ENCODE results near the gene MYZAP. TPM values are rescaled to one million over a fixed set of nuclear protein-coding genes. Genes with fewer than 3 reads are reported as not detected.
A peak's percentile ranks its signal among the peaks of the same experiment; 100 is the strongest.

The MYZAP gene
- total RNA-seq, 2 donors from 2014 or later = 0.22 to 0.33 TPM

DNA sequence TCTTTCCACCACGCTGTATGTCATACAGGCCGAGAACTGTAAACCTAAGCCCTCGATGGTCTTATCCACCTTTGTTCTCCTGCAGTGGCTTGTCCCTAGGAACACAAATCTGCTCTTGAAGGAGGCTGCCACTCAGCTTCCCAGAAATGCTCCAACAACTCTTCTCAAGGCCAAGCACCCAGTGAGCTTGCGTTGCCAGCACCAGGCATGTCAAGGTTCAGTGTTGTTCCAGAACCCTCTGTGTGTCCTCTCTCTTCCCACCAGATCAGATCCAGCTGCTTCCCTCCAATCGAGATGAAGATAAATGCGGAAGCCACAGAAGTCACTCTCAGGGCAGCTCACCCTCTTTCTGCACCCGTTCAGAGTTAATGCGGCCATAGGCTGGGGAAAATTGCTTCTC is 11.3 kb upstream of the MYZAP start:
- peaks cover 14% of the 10 kb centered on the region for H3K9me3 Mint-ChIP-seq
- peaks cover 23% of the 10 kb centered on the region for H3K27me3 Mint-ChIP-seq (ENCODE audit: insufficient read depth)
- DNase-seq = no peak
- H3K27ac ChIP-seq (ENCODE audit: low read depth, low read length) = no peak overlapping the region
- TF ChIP-seq, protein P1, sequence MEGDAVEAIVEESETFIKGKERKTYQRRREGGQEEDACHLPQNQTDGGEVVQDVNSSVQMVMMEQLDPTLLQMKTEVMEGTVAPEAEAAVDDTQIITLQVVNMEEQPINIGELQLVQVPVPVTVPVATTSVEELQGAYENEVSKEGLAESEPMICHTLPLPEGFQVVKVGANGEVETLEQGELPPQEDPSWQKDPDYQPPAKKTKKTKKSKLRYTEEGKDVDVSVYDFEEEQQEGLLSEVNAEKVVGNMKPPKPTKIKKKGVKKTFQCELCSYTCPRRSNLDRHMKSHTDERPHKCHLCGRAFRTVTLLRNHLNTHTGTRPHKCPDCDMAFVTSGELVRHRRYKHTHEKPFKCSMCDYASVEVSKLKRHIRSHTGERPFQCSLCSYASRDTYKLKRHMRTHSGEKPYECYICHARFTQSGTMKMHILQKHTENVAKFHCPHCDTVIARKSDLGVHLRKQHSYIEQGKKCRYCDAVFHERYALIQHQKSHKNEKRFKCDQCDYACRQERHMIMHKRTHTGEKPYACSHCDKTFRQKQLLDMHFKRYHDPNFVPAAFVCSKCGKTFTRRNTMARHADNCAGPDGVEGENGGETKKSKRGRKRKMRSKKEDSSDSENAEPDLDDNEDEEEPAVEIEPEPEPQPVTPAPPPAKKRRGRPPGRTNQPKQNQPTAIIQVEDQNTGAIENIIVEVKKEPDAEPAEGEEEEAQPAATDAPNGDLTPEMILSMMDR (conservative IDR thresholded peaks at IDR 0.05) = no peak
- H3K4me3 Mint-ChIP-seq = no peak overlapping the region
- no peak overlapping the region for H3K9ac ChIP-seq (ENCODE audit: extremely low read depth, low read length, poor library complexity, severe bottlenecking)
- H3K36me3 ChIP-seq (ENCODE audit: control insufficient read depth, insufficient read depth, low read length) = no peaks in the 10 kb centered on the region
- H3K36me3 Mint-ChIP-seq (ENCODE audit: low read depth) = no peaks in the 10 kb centered on the region
- no peak overlapping the region for H3K27ac Mint-ChIP-seq
- peaks cover 4% of the 10 kb centered on the region for H3K4me1 ChIP-seq (ENCODE audit: control insufficient read depth, insufficient read depth, low read length)
- peaks cover 13% of the 10 kb centered on the region for H3K4me1 Mint-ChIP-seq
- no peak overlapping the region for H3K4me3 ChIP-seq (ENCODE audit: low read length)
- WGBS, 2 experiments (ENCODE audit: insufficient coverage in 1 of 2, insufficient read length in 1 of 2) = 93% methylated on average over 7 to 8 of the region's 8 CpGs
- peaks cover 20% of the 10 kb centered on the region for H3K9me3 ChIP-seq (ENCODE audit: control insufficient read depth, low read length)
- peaks cover 16% of the 10 kb centered on the region for H3K27me3 ChIP-seq (ENCODE audit: control insufficient read depth, insufficient read depth, low read length, poor library complexity, severe bottlenecking)

- TF ChIP-seq, protein P1 (conservative IDR thresholded peaks at IDR 0.05) = peak; percentile 42
- no peak overlapping the region for H3K27ac Mint-ChIP-seq
- no peak overlapping the region for H3K4me3 Mint-ChIP-seq
- H3K36me3 Mint-ChIP-seq (ENCODE audit: low read depth) = no peaks in the 10 kb centered on the region
- Histone ChIP-seq H3K4me1 (ENCODE audit: control insufficient read depth, insufficient read depth, low read length) (peaks cover 4% of the 10 kb centered on the region), H3K36me3 (ENCODE audit: control insufficient read depth, insufficient read depth, low read length) (no peaks in the 10 kb centered on the region), H3K27me3 (ENCODE audit: control insufficient read depth, insufficient read depth, low read length, poor library complexity, severe bottlenecking) (peaks cover 16% of the 10 kb centered on the region), H3K4me3 (ENCODE audit: low read length) (no peak overlapping the region), H3K9me3 (ENCODE audit: control insufficient read depth, low read length) (peaks cover 20% of the 10 kb centered on the region), H3K27ac (ENCODE audit: low read depth, low read length) (no peak overlapping the region), H3K9ac (ENCODE audit: extremely low read depth, low read length, poor library complexity, severe bottlenecking) (no peak overlapping the region)
- DNase-seq = no peak
- peaks cover 13% of the 10 kb centered on the region for H3K4me1 Mint-ChIP-seq
- WGBS, 2 experiments (ENCODE audit: insufficient coverage in 1 of 2, insufficient read length in 1 of 2) = 86 to 93% methylated on average over 2 to 5 of the region's 5 CpGs
- peaks cover 14% of the 10 kb centered on the region for H3K9me3 Mint-ChIP-seq
- peaks cover 26% of the 10 kb centered on the region for H3K27me3 Mint-ChIP-seq (ENCODE audit: insufficient read depth)
Measured at GRCh38 chr15:57580866-57581265, 10.8 kb upstream of the MYZAP start.

DNA sequence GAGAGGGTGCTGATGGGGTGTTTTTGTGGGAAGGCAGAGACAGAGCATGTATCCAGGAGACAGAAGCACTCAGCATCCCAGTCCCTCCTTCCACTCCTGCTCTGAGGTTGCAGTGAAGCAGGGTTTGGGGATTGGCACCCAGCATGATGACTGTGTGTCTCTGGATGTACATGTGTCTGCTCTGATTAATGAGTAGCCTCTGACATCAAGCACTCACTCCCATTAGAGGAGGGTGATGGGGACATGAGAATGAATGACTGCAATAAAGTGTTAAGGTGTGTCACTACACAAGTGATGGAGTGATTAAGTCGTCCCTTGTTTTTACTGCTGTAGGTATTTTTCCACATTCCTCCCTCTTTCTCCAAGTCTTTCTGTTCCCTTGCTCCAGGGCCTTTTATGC is 9.6 kb upstream of the MYZAP start:
- Histone ChIP-seq H3K27ac (ENCODE audit: low read depth, low read length) (no peak overlapping the region), H3K9me3 (ENCODE audit: control insufficient read depth, low read length) (peaks cover 20% of the 10 kb centered on the region), H3K36me3 (ENCODE audit: control insufficient read depth, insufficient read depth, low read length) (no peaks in the 10 kb centered on the region), H3K27me3 (ENCODE audit: control insufficient read depth, insufficient read depth, low read length, poor library complexity, severe bottlenecking) (peaks cover 14% of the 10 kb centered on the region), H3K9ac (ENCODE audit: extremely low read depth, low read length, poor library complexity, severe bottlenecking) (no peak overlapping the region), H3K4me1 (ENCODE audit: control insufficient read depth, insufficient read depth, low read length) (peaks cover 4% of the 10 kb centered on the region), H3K4me3 (ENCODE audit: low read length) (no peak overlapping the region)
- 92% methylated on average over 1 of the region's 1 CpG; no CpG with 5 or more reads in 1 of the 2 experiments for WGBS, 2 experiments (ENCODE audit: insufficient coverage in 1 of 2, insufficient read length in 1 of 2)
- no peak for DNase-seq
- H3K36me3 Mint-ChIP-seq (ENCODE audit: low read depth) = no peaks in the 10 kb centered on the region
- peaks cover 26% of the 10 kb centered on the region for H3K27me3 Mint-ChIP-seq (ENCODE audit: insufficient read depth)
- H3K4me3 Mint-ChIP-seq = no peak overlapping the region
- TF ChIP-seq, protein P1 (conservative IDR thresholded peaks at IDR 0.05) = no peak
- H3K9me3 Mint-ChIP-seq = peaks cover 14% of the 10 kb centered on the region
- H3K27ac Mint-ChIP-seq = no peak overlapping the region
- peaks cover 13% of the 10 kb centered on the region for H3K4me1 Mint-ChIP-seq

All from endodermal cell (in vitro differentiated cells).